HG02759 (cell line): Measurements from ENCODE around the gene NEURL3.
A peak's percentile ranks its signal among the peaks of the same experiment; 100 is the strongest.
"Not testable (repeated sequence)": the region's sequence is repeated elsewhere in the genome, so short reads cannot be mapped to it uniquely, and the experiment has no call there.

ENCODE experiments used
- ATAC-seq: cut with Tn5 transposase; IDR thresholded peaks from one replicate; pipeline ENCODE4 v1.9.1; 2021; ENCODE audit warnings: mild to moderate bottlenecking, moderate library complexity; ENCODE audit not compliant: unreplicated experiment

The NEURL3 gene

DNA sequence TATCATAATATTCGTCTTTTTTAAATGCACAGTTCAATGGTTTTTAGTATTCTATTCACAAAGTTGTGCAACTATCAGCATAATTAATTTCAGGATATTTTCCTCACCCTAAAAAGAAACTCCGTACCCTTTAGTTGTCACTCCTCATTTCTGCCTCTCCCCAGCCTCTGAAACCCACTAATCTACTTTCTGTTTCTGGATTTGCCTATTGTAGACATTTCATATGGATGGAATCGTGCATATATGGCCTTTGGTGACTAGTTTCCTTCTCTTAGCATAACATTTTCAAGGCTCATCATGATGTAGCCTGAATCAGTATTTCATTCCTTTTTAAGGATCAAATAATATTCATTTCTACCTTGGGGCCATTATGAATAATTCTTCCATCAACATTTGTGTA lies 18.5 kb downstream of the NEURL3 start:
- ATAC-seq: no peak

GRCh38 chr2:96485751-96486651 lies 19.2 kb downstream of the NEURL3 start:
- ATAC-seq: peak; percentile 89

DNA sequence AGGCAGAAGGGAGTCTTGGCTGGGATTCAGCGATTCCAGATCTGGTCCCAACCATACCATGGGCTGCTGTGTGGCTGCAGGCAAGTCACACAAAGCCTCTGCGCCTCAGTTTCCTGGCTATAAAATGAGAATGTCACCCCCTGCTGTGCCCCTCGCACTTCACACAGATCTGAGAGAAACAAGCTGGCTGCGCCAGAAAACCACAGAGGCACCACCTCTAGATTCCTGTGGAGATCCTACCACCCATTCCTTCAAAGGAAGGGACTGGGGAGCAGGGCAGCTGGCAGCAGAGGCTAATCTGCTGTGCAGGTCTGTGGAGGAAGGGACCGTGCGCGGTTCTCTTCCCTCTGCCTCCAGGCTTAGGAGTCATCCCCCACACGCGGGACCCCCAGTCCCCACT lies 19.8 kb downstream of the NEURL3 start:
- no peak for ATAC-seq

DNA sequence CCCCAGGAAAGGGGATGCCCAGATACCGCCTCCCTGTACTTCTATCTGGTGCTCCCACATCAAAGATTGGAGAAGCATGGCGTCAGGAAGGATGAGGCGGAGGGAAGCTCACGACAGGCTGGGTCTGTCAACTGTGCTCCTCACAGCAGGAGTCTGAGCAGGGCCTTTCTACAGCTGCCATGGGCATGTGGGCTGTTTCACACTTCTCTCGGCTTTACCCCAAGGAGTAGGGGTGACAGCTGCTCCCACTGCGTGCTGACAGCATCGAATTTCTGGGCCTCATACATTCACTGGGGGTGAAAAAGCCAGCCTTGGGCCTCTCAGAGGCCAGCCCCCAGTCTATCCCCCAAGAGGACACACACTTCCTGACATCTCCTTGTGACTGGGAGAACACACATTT lies 21.1 kb downstream of the NEURL3 start:
- ATAC-seq: no peak

- ATAC-seq: no peak
These were observed 27.7 kb downstream of the NEURL3 start for GRCh38 chr2:96477458-96477857.

DNA sequence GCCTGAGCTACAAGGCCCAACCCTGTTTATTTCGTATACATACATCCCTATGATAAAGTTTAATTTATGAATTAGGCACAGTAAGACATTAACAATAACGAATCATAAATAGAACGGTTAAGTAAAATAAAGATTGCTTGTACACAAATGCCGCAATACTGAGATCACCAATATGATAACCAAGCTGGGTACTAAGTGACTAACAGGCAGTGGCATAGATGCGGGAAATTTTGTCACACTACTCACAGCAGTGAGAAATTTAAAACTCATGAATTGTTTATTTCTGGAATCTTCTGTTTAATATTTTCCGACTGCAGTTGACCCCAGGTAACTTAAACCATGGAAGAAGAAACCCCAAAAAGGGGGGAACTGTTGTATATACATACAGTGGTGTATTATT lies 33.4 kb downstream of the NEURL3 start:
- ATAC-seq: no peak

DNA sequence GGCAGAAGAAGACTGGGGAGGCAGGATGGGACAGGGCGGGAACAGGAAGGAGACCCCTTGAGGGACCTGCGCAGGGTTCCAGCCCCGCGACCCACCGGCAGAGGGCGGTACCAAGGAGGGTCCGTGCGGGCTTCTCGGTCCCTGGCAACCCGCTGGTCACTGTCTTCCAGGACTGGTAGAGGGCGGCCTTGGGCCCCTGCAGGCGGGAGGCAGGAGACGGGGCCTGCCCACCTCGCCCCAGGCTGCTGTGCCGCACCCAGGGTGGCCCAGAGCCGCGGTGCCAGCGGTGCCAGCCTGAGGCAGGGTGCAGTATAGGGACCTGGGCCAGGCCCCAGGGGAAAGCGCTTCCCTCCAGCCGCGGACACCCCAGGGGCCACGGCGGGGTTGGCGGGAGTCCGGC lies 34.5 kb downstream of the NEURL3 start:
- peak; percentile 71 for ATAC-seq

GRCh38 chr2:96470109-96470508 lies 35.0 kb downstream of the NEURL3 start:
- ATAC-seq: no peak

DNA sequence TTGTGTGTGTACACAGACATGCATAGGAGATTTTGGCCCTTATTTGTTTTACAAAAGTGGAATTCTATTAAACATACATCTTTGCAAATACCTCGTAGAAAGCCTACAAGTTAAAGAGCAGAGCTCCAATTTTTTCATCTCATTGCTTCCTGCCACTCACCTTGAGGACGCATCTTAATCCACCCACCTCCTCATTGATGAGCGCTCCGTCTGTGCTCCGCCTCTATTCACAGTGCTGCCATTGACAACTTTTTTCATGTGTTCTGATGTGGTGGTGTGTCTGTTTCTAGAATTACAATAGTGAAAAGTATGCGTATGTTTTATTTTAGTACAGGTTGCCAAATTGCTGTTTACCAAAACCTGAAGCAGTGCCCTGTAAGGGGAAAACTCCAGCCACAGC lies 36.3 kb downstream of the NEURL3 start:
- ATAC-seq: no peak

DNA sequence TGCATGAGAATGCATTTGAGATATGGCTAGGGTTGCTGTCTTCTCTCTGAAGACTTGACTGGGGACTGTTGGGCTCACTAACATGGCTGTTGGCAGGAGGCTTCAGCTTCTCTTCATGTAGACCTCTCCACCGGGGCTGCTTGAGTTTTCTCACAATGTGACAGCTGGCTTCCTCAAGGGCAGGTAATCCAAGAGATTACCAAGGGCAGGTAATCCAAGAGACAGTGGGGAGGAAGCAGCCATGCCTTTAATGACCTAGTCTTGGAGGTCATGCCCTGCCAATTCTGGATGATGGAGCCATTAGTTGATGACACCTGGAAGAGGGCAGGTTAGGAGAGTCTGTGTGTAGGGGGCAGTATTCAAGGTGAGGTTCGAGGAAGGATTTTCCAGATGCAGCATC lies 40.5 kb downstream of the NEURL3 start:
- ATAC-seq: no peak

GRCh38 chr2:96464061-96464460 lies 41.1 kb downstream of the NEURL3 start:
- no peak for ATAC-seq

DNA sequence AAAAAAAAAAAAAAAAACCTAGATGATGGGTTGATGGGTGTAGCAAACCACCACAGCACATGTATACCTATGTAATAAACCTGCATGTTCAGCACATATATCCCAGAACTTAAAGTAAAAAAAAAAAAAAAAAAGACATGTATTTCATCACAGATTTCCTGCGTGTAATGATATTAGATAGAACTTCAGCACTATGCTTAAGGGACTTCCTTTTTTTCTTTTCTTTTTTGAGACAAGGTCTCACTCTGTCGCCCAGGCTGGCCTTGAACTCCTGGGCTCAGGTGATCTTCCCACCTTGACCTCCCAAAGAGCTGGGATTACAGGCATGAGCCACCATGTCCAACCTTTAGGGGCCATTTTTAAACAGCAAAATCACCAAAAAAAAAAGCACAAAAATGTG lies 42.0 kb downstream of the NEURL3 start:
- ATAC-seq: no peak

- not testable (repeated sequence) for ATAC-seq
These were observed 43.5 kb downstream of the NEURL3 start for GRCh38 chr2:96461616-96462015.

DNA sequence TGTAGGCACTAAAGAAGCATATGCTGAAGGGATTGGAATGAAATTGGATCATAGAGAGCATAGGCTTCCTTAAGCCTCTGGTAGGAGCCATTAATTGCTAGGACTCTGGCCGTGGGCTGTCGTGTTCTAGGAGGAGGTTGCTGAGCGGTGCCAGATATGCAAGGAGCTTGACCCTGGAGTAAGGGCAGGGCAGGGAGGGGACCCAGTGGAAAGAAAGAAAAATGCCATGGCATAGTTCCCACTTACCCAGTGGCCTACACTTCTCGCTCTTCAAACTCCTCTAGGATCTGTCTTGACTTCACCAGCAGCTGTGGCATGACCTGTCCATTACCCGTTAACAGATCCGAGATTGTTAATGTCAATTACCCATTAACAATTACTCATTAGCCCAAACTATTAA lies 53.1 kb downstream of the NEURL3 start:
- no peak for ATAC-seq

- no peak for ATAC-seq
These were observed 55.5 kb downstream of the NEURL3 start for GRCh38 chr2:96449637-96450036.

GRCh38 chr2:96449174-96449573 lies 56.0 kb downstream of the NEURL3 start:
- ATAC-seq: no peak

DNA sequence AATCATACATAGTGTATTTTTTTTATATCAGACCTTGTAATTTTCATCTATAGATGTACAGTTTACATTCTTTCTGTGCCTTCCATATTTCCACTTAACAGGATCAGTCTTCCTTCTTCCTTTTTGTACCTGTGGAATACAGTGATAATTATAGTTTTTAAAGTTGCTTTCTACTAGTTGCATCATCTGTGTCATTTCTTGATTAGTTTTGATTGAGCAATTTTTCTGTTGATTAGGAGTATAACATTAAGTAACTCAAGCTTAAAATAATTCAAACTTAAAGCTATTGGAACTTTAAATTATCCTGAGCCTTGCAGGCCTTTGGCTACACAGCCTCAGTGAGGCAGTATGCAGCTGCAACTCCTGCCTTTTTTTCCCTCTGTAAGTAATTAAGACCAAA lies 57.4 kb downstream of the NEURL3 start:
- no peak for ATAC-seq
